Measurements from ENCODE around the gene REXO1. TPM values are rescaled to one million over a fixed set of nuclear protein-coding genes. Genes with fewer than 3 reads are reported as not detected.

The REXO1 gene
- total RNA-seq, 1 experiment from 2014 or later: 52.2 TPM

DNA sequence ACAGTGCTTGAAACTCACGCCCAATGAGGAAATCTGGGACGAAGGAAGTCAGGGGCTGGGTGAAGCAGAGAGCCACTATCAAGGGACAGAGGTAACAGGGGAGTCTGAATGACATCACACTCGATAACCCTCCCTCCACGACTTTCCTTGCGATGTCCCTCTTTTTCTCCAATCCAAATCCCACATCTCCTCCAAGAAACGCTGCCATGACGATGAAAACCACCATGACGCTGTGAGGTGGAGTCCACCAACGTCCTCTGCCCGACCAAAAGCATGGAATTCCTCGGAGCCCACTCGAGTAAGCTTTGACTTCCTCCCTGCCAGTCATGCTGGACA lies 967 bp downstream of the REXO1 start:
- ATAC-seq (no peak), DNase-seq (ENCODE audit: low read depth, low spot score) (no peak)
- intact Hi-C loops (cut with micrococcal nuclease): no loop called here
- H3K36me3 ChIP-seq (ENCODE audit: control insufficient read depth in 1 of 2, insufficient read depth in 2 of 2, low read length in 2 of 2): peaks cover 0 to 8% of the 10 kb centered on the region in 2 experiments; a peak in 1 of 4 replicates
- TSS peak; percentile 63 for BruUV-seq (replicated peaks)
- peaks cover 15% of the 10 kb centered on the region; the same call in 1 of the 2 replicates for H4K20me1 ChIP-seq (ENCODE audit: insufficient read depth)
- peak overlapping the region; percentile 88 for H3K9ac ChIP-seq (ENCODE audit: low read length)
- peaks cover 71% of the 10 kb centered on the region for H3K79me2 ChIP-seq (ENCODE audit: insufficient read depth, low read length)
- peaks cover 24 to 33% of the 10 kb centered on the region in 2 experiments for H3K4me1 ChIP-seq (ENCODE audit: control insufficient read depth in 1 of 2, insufficient read depth in 2 of 2, low read length in 2 of 2)
- H2AFZ ChIP-seq (ENCODE audit: low read depth, low read length, poor library complexity, severe bottlenecking): no peak overlapping the region
- H3K4me3 ChIP-seq (replicated peaks in 1 of 2; ENCODE audit: low read depth in 1 of 2, low read length in 2 of 2): peak overlapping the region; percentile 88 to 98
- ChIA-PET RAD21 (ENCODE audit: low non-redundant PET in 1 of 2, low total read pairs in 2 of 2, uncharacterized antibody in 2 of 2, unreplicated experiment in 2 of 2) (no interaction called here), CTCF (no interaction called here), POLR2A (no interaction called here)
- peak overlapping the region; percentile 94 for H3K4me2 ChIP-seq (ENCODE audit: low read length)
- no peaks in the 10 kb centered on the region for H3K9me3 ChIP-seq (ENCODE audit: control insufficient read depth in 1 of 2, insufficient read depth in 1 of 2, low read depth in 1 of 2, low read length in 2 of 2)
- no peaks in the 10 kb centered on the region for H3K9me2 ChIP-seq (ENCODE audit: insufficient read depth)
- H3K27me3 ChIP-seq (ENCODE audit: insufficient read depth, low read length): no peaks in the 10 kb centered on the region
- TF ChIP-seq ZFX (IDR thresholded peaks at IDR 0.05) (no peak), ELF1 (IDR thresholded peaks at IDR 0.05; ENCODE audit: borderline replicate concordance, low read depth) (no peak)
- H3K27ac ChIP-seq (ENCODE audit: low read depth, low read length): peak overlapping the region; percentile 99

DNA sequence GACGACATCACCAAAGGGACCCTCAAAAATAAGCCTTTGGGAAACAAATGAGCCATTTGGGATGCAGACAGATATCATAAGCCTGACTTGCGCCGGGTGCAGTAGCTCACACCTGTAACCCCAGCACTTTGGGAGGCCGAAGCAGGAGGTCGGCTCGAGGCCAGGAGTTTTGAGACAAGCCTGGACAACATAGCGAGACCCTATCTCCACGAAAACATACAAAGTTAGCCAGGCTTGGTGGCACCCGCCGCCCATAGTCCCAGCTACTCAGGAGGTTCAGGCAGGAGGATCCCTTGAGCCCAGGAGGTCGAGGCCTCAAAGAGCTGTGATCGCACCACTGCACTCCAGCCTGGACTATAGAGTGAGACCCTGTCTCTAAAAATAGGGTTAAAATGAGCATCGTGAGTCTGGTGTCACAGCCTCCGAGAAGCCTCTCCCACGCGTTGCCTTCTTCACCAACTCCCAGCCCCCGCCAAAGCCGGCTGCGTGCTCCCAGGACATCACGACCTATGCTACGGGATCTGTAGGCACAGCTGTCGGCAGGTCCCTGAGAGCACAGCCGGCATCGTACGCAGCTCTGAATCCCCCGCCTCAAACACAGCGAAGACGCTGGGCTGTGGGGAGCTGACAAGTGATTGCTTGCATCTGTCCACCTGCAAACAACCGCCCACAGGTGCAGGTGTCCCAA lies 1.6 kb downstream of the REXO1 start:
- CTCF ChIA-PET: interaction anchor here (1.2 kb wide), 1 partner anchor 8 kb away, joined by 4 read pairs; no protein-coding TSS in a partner anchor
- TF ChIP-seq TCF7L2 (IDR thresholded peaks at IDR 0.05; ENCODE audit: borderline replicate concordance, extremely low read depth, insufficient read depth, insufficient read length) (no peak), EZH2phosphoT487 (IDR thresholded peaks at IDR 0.05; ENCODE audit: borderline replicate concordance) (no peak), YY1 (IDR thresholded peaks at IDR 0.05; ENCODE audit: extremely low read depth, insufficient replicate concordance, low read depth, low read length) (no peak), EZH2 (IDR thresholded peaks at IDR 0.05) (no peak), JUND (IDR thresholded peaks at IDR 0.05) (no peak), ZFX (IDR thresholded peaks at IDR 0.05) (no peak), ZNF274 (IDR thresholded peaks at IDR 0.05; ENCODE audit: low read depth, low read length) (no peak), SIN3A (IDR thresholded peaks at IDR 0.05; ENCODE audit: low read depth) (no peak), POLR2AphosphoS5 (IDR thresholded peaks at IDR 0.05; ENCODE audit: low read depth, low read length) (no peak)
- TF ChIP-seq, protein P1, sequence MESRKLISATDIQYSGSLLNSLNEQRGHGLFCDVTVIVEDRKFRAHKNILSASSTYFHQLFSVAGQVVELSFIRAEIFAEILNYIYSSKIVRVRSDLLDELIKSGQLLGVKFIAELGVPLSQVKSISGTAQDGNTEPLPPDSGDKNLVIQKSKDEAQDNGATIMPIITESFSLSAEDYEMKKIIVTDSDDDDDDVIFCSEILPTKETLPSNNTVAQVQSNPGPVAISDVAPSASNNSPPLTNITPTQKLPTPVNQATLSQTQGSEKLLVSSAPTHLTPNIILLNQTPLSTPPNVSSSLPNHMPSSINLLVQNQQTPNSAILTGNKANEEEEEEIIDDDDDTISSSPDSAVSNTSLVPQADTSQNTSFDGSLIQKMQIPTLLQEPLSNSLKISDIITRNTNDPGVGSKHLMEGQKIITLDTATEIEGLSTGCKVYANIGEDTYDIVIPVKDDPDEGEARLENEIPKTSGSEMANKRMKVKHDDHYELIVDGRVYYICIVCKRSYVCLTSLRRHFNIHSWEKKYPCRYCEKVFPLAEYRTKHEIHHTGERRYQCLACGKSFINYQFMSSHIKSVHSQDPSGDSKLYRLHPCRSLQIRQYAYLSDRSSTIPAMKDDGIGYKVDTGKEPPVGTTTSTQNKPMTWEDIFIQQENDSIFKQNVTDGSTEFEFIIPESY (IDR thresholded peaks at IDR 0.05; ENCODE audit: extremely low read depth, insufficient replicate concordance, low read length): no peak
- TF ChIP-seq, protein P2, sequence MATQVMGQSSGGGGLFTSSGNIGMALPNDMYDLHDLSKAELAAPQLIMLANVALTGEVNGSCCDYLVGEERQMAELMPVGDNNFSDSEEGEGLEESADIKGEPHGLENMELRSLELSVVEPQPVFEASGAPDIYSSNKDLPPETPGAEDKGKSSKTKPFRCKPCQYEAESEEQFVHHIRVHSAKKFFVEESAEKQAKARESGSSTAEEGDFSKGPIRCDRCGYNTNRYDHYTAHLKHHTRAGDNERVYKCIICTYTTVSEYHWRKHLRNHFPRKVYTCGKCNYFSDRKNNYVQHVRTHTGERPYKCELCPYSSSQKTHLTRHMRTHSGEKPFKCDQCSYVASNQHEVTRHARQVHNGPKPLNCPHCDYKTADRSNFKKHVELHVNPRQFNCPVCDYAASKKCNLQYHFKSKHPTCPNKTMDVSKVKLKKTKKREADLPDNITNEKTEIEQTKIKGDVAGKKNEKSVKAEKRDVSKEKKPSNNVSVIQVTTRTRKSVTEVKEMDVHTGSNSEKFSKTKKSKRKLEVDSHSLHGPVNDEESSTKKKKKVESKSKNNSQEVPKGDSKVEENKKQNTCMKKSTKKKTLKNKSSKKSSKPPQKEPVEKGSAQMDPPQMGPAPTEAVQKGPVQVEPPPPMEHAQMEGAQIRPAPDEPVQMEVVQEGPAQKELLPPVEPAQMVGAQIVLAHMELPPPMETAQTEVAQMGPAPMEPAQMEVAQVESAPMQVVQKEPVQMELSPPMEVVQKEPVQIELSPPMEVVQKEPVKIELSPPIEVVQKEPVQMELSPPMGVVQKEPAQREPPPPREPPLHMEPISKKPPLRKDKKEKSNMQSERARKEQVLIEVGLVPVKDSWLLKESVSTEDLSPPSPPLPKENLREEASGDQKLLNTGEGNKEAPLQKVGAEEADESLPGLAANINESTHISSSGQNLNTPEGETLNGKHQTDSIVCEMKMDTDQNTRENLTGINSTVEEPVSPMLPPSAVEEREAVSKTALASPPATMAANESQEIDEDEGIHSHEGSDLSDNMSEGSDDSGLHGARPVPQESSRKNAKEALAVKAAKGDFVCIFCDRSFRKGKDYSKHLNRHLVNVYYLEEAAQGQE (IDR thresholded peaks at IDR 0.05; ENCODE audit: low read depth): no peak
- TF ChIP-seq, protein P3, sequence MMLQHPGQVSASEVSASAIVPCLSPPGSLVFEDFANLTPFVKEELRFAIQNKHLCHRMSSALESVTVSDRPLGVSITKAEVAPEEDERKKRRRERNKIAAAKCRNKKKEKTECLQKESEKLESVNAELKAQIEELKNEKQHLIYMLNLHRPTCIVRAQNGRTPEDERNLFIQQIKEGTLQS (IDR thresholded peaks at IDR 0.05): no peak
- Histone ChIP-seq H3K27me3 (ENCODE audit: insufficient read depth, low read length) (no peaks in the 10 kb centered on the region), H3K79me2 (ENCODE audit: insufficient read depth, low read length) (peaks cover 74% of the 10 kb centered on the region), H3K4me3 (replicated peaks in 1 of 2; ENCODE audit: low read depth in 1 of 2, low read length in 2 of 2) (peak overlapping the region; percentile 88 to 98), H3K4me2 (ENCODE audit: low read length) (peak overlapping the region; percentile 94), H3K9me2 (ENCODE audit: insufficient read depth) (no peaks in the 10 kb centered on the region), H2AFZ (ENCODE audit: low read depth, low read length, poor library complexity, severe bottlenecking) (no peak overlapping the region), H3K9ac (ENCODE audit: low read length) (peak overlapping the region; percentile 88), H4K20me1 (ENCODE audit: insufficient read depth) (peaks cover 15% of the 10 kb centered on the region; the same call in 1 of the 2 replicates), H3K9me3 (ENCODE audit: control insufficient read depth in 1 of 2, insufficient read depth in 1 of 2, low read depth in 1 of 2, low read length in 2 of 2) (no peaks in the 10 kb centered on the region), H3K27ac (ENCODE audit: low read depth, low read length) (peak overlapping the region; percentile 99; the same call in 1 of the 2 replicates), H3K36me3 (ENCODE audit: control insufficient read depth in 1 of 2, insufficient read depth in 2 of 2, low read length in 2 of 2) (peaks cover 0 to 8% of the 10 kb centered on the region in 2 experiments; a peak in 1 of 4 replicates), H3K4me1 (ENCODE audit: control insufficient read depth in 1 of 2, insufficient read depth in 2 of 2, low read length in 2 of 2) (peaks cover 20 to 30% of the 10 kb centered on the region in 2 experiments)
- BruUV-seq (replicated peaks): no TSS peak
- no peak for DNase-seq (ENCODE audit: low read depth, low spot score)
- intact Hi-C loops (cut with micrococcal nuclease): no loop called here
- POLR2A ChIA-PET: no interaction called here
- ATAC-seq: no peak
- RAD21 ChIA-PET (ENCODE audit: low non-redundant PET in 1 of 2, low total read pairs in 2 of 2, uncharacterized antibody in 2 of 2, unreplicated experiment in 2 of 2): no interaction called here
